GM12873 (cell line): Measurements from ENCODE around the gene FGF19.

Experiments
- CTCF ChIP-seq: IDR thresholded peaks from 2 replicates; pipeline ENCODE4 v1.5.1; 2012; ENCODE audit warnings: low read depth, mild to moderate bottlenecking, moderate library complexity, low read length, control low read depth; ENCODE audit not compliant: insufficient read depth; ENCODE audit errors: missing control alignments

FGF19 gene

GRCh38 chr11:69729252-69729651 is 25.4 kb upstream of the FGF19 start:
- no peak for TF ChIP-seq CTCF

GRCh38 chr11:69727266-69727665 is 23.4 kb upstream of the FGF19 start:
- no peak for TF ChIP-seq CTCF

GRCh38 chr11:69726481-69726880 is 22.7 kb upstream of the FGF19 start:
- TF ChIP-seq CTCF, result no peak

- TF ChIP-seq CTCF, result no peak
These were observed 22.2 kb upstream of the FGF19 start for GRCh38 chr11:69726019-69726418.

- TF ChIP-seq CTCF, result no peak
These were observed 17.9 kb upstream of the FGF19 start for GRCh38 chr11:69721745-69722144.

- TF ChIP-seq CTCF, result no peak
These were observed 17.3 kb upstream of the FGF19 start for GRCh38 chr11:69721106-69721505.

GRCh38 chr11:69718912-69719311 is 15.1 kb upstream of the FGF19 start:
- TF ChIP-seq CTCF, result no peak
